GM12801 (cell line): ENCODE results near the gene KCNC2.

Experiments used
- CTCF ChIP-seq: IDR thresholded peaks from one replicate; pipeline ENCODE4 v1.5.1; 2011; ENCODE audit warnings: control low read depth; ENCODE audit not compliant: insufficient read length; ENCODE audit errors: extremely low read depth

KCNC2 gene

DNA sequence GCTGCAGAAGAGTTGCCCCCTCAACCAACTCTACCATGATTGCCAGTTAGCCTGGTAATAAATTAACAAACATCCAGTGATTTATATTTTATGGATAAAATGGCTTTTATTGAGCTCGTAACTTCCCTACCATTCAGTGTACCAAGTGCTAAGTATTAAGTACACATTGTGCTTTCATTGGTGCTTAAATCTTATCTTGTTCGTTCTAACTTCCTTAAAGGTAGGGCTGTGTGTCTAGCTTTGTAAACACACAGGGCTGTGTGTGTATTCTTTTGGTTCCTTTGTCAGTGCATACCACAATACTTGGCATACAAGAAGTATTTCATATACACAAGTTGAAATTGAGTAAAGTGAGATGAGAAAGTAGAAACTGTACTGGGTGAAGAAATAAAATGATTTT lies 80.4 kb downstream of the KCNC2 start:
- no peak for TF ChIP-seq CTCF

GRCh38 chr12:75121036-75121705 lies 88.5 kb downstream of the KCNC2 start:
- no peak for TF ChIP-seq CTCF

GRCh38 chr12:75120311-75120711 lies 89.3 kb downstream of the KCNC2 start:
- TF ChIP-seq CTCF = no peak

- no peak for TF ChIP-seq CTCF
Measured at GRCh38 chr12:75116646-75117198, 92.9 kb downstream of the KCNC2 start.

DNA sequence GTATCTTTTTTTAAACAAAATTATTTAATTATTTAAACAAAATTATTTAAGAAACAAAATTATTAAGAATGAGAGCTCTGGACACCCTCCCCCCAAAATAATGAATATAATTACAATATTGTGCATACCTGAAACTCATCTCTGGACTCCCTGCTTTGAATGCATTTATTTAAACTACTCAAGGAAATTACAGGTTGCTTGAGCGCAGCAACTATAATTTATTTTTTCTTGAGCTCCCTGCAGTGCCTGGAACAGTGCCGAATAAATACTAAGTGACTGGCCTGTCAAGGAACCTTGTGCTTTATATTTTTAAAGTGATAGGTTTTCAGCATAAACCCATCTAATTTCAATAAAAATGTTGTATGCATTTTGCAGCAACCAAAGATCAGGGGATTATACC lies 93.9 kb downstream of the KCNC2 start:
- no peak for TF ChIP-seq CTCF

- no peak for TF ChIP-seq CTCF
Measured at GRCh38 chr12:75103822-75104221, 105.8 kb downstream of the KCNC2 start.

DNA sequence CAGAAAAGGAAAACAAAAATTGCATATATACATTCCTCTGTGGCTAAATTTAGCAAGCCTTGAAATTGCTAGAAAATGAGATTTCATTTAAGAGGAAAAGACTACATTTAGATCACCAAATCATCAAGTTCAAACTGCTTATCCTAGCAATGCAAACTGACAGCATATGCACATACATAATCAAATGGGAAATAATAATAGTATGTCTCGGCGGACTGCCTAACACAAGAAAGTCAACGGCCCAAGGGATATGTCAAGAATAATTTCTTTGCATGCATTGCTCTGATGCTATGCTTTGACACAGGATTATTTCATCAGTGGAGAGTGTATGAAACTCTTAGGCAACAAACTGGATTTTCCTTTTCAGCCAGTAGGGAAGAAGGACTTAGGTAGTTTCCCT lies 107.9 kb downstream of the KCNC2 start:
- no peak for TF ChIP-seq CTCF
